SK-N-MC (cell line): ENCODE measurements around the gene GTF3C1.

Experiments
- DNase-seq: peaks from one replicate; pipeline ENCODE4 v3.0.0-alpha.2; 2011; ENCODE audit warnings: low read depth, low spot score
- H3K27ac ChIP-seq: fragments of 200-600 bp; sonication (generic); 2 replicates; pipeline ENCODE4 v1.5.1; 2016; ENCODE audit warnings: mixed run types
- H3K36me3 ChIP-seq: fragments of 200-600 bp; sonication (generic); 2 replicates; pipeline ENCODE4 v1.6.1; 2017; ENCODE audit warnings: antibody characterized with exemption, low read length, mixed read lengths; ENCODE audit not compliant: insufficient read depth
- H3K4me3 ChIP-seq: fragments of 200-600 bp; sonication (generic); 2 replicates; pipeline ENCODE4 v1.5.1; 2016
- H3K9ac ChIP-seq: fragments of 200-600 bp; sonication (generic); 2 replicates; pipeline ENCODE4 v1.8.0; 2017; ENCODE audit warnings: mixed run types, mixed read lengths; ENCODE audit not compliant: insufficient read length
- H3K9me3 ChIP-seq: fragments of 200-600 bp; sonication (generic); 2 replicates; pipeline ENCODE4 v1.6.1; 2017; ENCODE audit warnings: low read depth, mild to moderate bottlenecking, antibody characterized with exemption, low read length, moderate library complexity, mixed read lengths
- EZH2 ChIP-seq: fragments of 200-600 bp; sonication (generic); IDR thresholded peaks from one replicate; pipeline ENCODE4 v1.6.1; 2017; ENCODE audit warnings: antibody characterized with exemption
- FOXP2 ChIP-seq: optimal IDR thresholded peaks from 2 replicates; pipeline ENCODE3; 2011; ENCODE audit warnings: mild to moderate bottlenecking, moderate library complexity; ENCODE audit not compliant: insufficient read depth; ENCODE audit errors: extremely low read length, control extremely low read depth
- POLR2AphosphoS5 ChIP-seq: IDR thresholded peaks from 2 replicates; pipeline ENCODE4 v1.6.1; 2012; ENCODE audit warnings: mild to moderate bottlenecking, low read depth, low read length, borderline replicate concordance

The GTF3C1 gene

DNA sequence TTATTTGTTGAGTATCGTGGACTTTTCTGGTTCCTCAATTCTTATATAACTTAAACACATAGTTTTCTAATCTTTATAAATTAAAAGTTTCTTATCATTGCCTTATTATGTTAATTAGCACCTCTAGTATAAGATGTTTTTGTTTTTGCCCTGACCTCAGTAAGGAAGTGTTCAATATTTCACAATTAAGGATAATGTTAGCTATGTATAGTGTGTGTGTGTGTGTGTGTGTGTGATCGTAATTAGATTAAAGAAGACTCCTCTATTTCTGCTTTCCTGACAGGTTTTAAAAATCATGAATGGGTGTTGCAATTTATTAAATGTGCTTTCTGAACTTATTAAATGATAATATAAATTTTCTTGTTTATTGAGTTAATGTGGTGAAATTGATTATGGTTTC is 135.8 kb downstream of the GTF3C1 start:
- H3K9ac ChIP-seq, result no peak overlapping the region
- no peak overlapping the region for H3K4me3 ChIP-seq
- no peaks in the 10 kb centered on the region for H3K36me3 ChIP-seq
- no peaks in the 10 kb centered on the region for H3K9me3 ChIP-seq
- TF ChIP-seq POLR2AphosphoS5, result no peak
- no peak for TF ChIP-seq EZH2
- TF ChIP-seq FOXP2, result no peak
- DNase-seq, result no peak
- H3K27ac ChIP-seq, result no peak overlapping the region

GRCh38 chr16:27410761-27411160 is 139.0 kb downstream of the GTF3C1 start:
- no peak for TF ChIP-seq FOXP2
- no peak for TF ChIP-seq EZH2
- no peak for TF ChIP-seq POLR2AphosphoS5
- H3K9ac ChIP-seq, result no peak overlapping the region
- no peak overlapping the region for H3K27ac ChIP-seq
- no peak for DNase-seq
- no peaks in the 10 kb centered on the region for H3K9me3 ChIP-seq
- no peaks in the 10 kb centered on the region for H3K36me3 ChIP-seq
- H3K4me3 ChIP-seq, result no peak overlapping the region
